ENCODE results near the gene DLG4.

The DLG4 gene

GRCh38 chr17:7233701-7234082 is 14.1 kb upstream of the DLG4 start:
- in situ Hi-C loops (cut with HindIII; ENCODE audit: low sequenced_read_pairs) = no loop called here

- in situ Hi-C loops (cut with HindIII; ENCODE audit: low sequenced_read_pairs) = no loop called here
Measured at GRCh38 chr17:7232114-7232513, 12.5 kb upstream of the DLG4 start.

- in situ Hi-C loops (cut with HindIII; ENCODE audit: low sequenced_read_pairs) = no loop called here
Measured at GRCh38 chr17:7229504-7229903, 9.9 kb upstream of the DLG4 start.

- in situ Hi-C loops (cut with HindIII; ENCODE audit: low sequenced_read_pairs) = no loop called here
Measured at GRCh38 chr17:7228920-7229319, 9.3 kb upstream of the DLG4 start.

- in situ Hi-C loops (cut with HindIII; ENCODE audit: low sequenced_read_pairs) = no loop called here
Measured at GRCh38 chr17:7226721-7227710, 7.4 kb upstream of the DLG4 start.

GRCh38 chr17:7225711-7226331 is 6.2 kb upstream of the DLG4 start:
- in situ Hi-C loops (cut with HindIII; ENCODE audit: low sequenced_read_pairs) = no loop called here

- in situ Hi-C loops (cut with HindIII; ENCODE audit: low sequenced_read_pairs) = no loop called here
Measured at GRCh38 chr17:7224661-7225111, 5.0 kb upstream of the DLG4 start.

GRCh38 chr17:7224110-7224509 is 4.5 kb upstream of the DLG4 start:
- in situ Hi-C loops (cut with HindIII; ENCODE audit: low sequenced_read_pairs) = no loop called here

- in situ Hi-C loops (cut with HindIII; ENCODE audit: low sequenced_read_pairs) = no loop called here
Measured at GRCh38 chr17:7223375-7223774, 3.7 kb upstream of the DLG4 start.

GRCh38 chr17:7222972-7223292 is 3.3 kb upstream of the DLG4 start:
- in situ Hi-C loops (cut with HindIII; ENCODE audit: low sequenced_read_pairs) = no loop called here

- in situ Hi-C loops (cut with HindIII; ENCODE audit: low sequenced_read_pairs) = no loop called here
Measured at GRCh38 chr17:7222093-7222971, 2.7 kb upstream of the DLG4 start.

GRCh38 chr17:7221278-7222092 is 1.8 kb upstream of the DLG4 start:
- in situ Hi-C loops (cut with HindIII; ENCODE audit: low sequenced_read_pairs) = no loop called here

- in situ Hi-C loops (cut with HindIII; ENCODE audit: low sequenced_read_pairs) = no loop called here
Measured at GRCh38 chr17:7220593-7221277, 1.1 kb upstream of the DLG4 start.

GRCh38 chr17:7219229-7219811 is 316 bp downstream of the DLG4 start:
- in situ Hi-C loops (cut with HindIII; ENCODE audit: low sequenced_read_pairs) = no loop called here

- in situ Hi-C loops (cut with HindIII; ENCODE audit: low sequenced_read_pairs) = no loop called here
Measured at GRCh38 chr17:7218758-7219157, 878 bp downstream of the DLG4 start.

- in situ Hi-C loops (cut with HindIII; ENCODE audit: low sequenced_read_pairs) = no loop called here
Measured at GRCh38 chr17:7218166-7218565, 1.5 kb downstream of the DLG4 start.

GRCh38 chr17:7217113-7217987 is 2.3 kb downstream of the DLG4 start:
- in situ Hi-C loops (cut with HindIII; ENCODE audit: low sequenced_read_pairs) = no loop called here

GRCh38 chr17:7216242-7217112 is 3.2 kb downstream of the DLG4 start:
- in situ Hi-C loops (cut with HindIII; ENCODE audit: low sequenced_read_pairs) = no loop called here
